Naive B cell (primary cell): ENCODE data around the gene APRT. TPM values are rescaled to one million over a fixed set of nuclear protein-coding genes. Genes with fewer than 3 reads are reported as not detected.
A peak's percentile ranks its signal among the peaks of the same experiment; 100 is the strongest.

ENCODE experiments used
- ATAC-seq, 2 donors: fragments of 150-1000 bp; cut with Tn5 transposase; 2 replicates each; pipeline ENCODE4 v1.10.0; 2021; ENCODE audit warnings: low read depth in 2 of 2, mild to moderate bottlenecking in 2 of 2, moderate library complexity in 2 of 2
- DNase-seq: peaks from one replicate; pipeline ENCODE4 v3.0.0; 2022
- H3K27ac Mint-ChIP-seq, 6 donors: one replicate each; pipeline ENCODE4 v1.8.0; 2020 to 2022; ENCODE audit warnings: mild to moderate bottlenecking in 6 of 6, mixed read lengths in 6 of 6, moderate library complexity in 5 of 6, inconsistent platforms in 2 of 6
- H3K27me3 Mint-ChIP-seq, 3 donors: one replicate each; pipeline ENCODE4 v1.8.0; 2021 to 2022; ENCODE audit warnings: mixed read lengths in 3 of 3, mild to moderate bottlenecking in 1 of 3
- H3K36me3 Mint-ChIP-seq, 2 donors: one replicate each; pipeline ENCODE4 v1.8.0; 2020 to 2022; ENCODE audit warnings: mixed read lengths in 2 of 2, inconsistent platforms in 1 of 2, mild to moderate bottlenecking in 1 of 2
- H3K4me1 Mint-ChIP-seq, 3 donors: one replicate each; pipeline ENCODE4 v1.8.0; 2020 to 2022; ENCODE audit warnings: mixed read lengths in 3 of 3, inconsistent platforms in 1 of 3, mild to moderate bottlenecking in 1 of 3, moderate library complexity in 1 of 3
- H3K4me3 Mint-ChIP-seq, 8 donors: one replicate each; pipeline ENCODE4 v1.8.0; 2020 to 2022; ENCODE audit warnings: mild to moderate bottlenecking in 8 of 8, mixed read lengths in 8 of 8, moderate library complexity in 8 of 8, inconsistent platforms in 2 of 8
- H3K9me3 Mint-ChIP-seq, 7 donors: one replicate each; pipeline ENCODE4 v1.8.0; 2020 to 2022; ENCODE audit warnings: mixed read lengths in 7 of 7, mild to moderate bottlenecking in 5 of 7, inconsistent platforms in 2 of 7, moderate library complexity in 1 of 7
- polyA plus RNA-seq, 6 donors: library from polyadenylated mRNA; unstranded; fragments of 300-500 nt; fragmentation: Illumina TruSeq; gene quantifications; one replicate each; pipeline ENCODE4 v1.2.3, GENCODE V29; 2021; ENCODE audit warnings: low read depth in 6 of 6

Gene APRT
- polyA plus RNA-seq, 6 donors from 2014 or later: 330 to 484 (median 384) TPM

GRCh38 chr16:88813269-88814143, 1.8 kb upstream of the APRT start:
- no peak for DNase-seq
- Mint-ChIP-seq H3K4me3 (peak overlapping the region in 4 of 8 donors; percentile 2 to 82 (median 66)), H3K27me3 (no peaks in the 10 kb centered on the region), H3K9me3 (no peaks in the 10 kb centered on the region), H3K27ac (no peak overlapping the region), H3K4me1 (peaks cover 12 to 35% (median 14%) of the 10 kb centered on the region in 3 donors), H3K36me3 (no peaks in the 10 kb centered on the region)
- ATAC-seq: no peak

GRCh38 chr16:88812513-88813268, 963 bp upstream of the APRT start:
- Mint-ChIP-seq H3K27ac (peak overlapping the region in 3 of 6 donors; percentile 79 to 90 (median 83)), H3K36me3 (no peaks in the 10 kb centered on the region), H3K4me1 (peaks cover 12 to 35% (median 14%) of the 10 kb centered on the region in 3 donors), H3K4me3 (peak overlapping the region; percentile 77 to 98 (median 90)), H3K27me3 (no peaks in the 10 kb centered on the region), H3K9me3 (no peaks in the 10 kb centered on the region)
- ATAC-seq: no peak
- no peak for DNase-seq

DNA sequence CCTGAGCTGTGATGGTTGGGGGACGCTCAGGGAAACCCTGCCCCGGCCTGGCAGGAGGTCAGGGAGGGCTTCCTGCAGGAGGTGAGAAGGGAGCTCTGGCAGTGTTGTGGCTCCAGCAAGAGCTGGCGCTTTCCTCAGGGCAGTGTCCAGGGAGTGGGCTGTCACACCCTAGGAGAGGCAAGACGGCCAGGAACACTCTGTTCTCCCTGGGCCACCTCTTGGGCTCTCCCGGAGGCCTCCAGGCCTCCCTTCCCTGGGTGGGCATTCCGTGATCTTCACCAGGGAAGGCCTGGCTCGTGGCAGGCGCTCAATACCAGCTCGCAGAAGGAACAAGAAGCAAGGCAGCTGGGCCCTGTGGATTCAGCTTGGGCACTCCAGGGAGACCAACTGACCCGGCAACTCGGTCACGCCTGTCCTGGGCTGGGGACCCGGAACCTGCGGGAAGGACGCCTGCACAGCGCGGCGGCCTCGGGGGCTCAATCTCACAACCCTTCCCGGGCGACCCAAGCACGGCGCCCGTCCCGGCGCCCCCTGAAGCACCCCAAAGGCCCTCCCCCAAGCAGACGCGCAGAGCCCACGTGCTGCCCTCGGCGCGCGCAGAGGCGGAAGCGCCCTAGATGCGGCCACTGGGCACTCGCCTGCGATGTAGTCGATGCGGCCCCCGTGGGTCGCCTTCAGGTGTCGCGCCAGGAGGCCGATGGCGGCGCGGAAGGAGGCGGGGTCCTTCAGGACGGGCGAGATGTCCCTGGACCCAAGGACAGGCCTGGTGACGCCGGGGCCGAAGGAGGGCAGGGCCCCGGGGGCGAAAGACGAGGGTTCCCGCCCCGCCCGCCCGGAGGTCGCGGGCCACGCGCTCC, 588 bp downstream of the APRT start:
- peak overlapping the region; percentile 33 to 98 (median 89) for H3K27ac Mint-ChIP-seq
- no peaks in the 10 kb centered on the region for H3K36me3 Mint-ChIP-seq
- peak overlapping the region; percentile 87 to 97 (median 94) for H3K4me3 Mint-ChIP-seq
- no peaks in the 10 kb centered on the region for H3K9me3 Mint-ChIP-seq
- DNase-seq (peak; percentile 66), ATAC-seq (peak; percentile 37)
- H3K4me1 Mint-ChIP-seq: peaks cover 12 to 35% (median 14%) of the 10 kb centered on the region in 3 donors
- no peaks in the 10 kb centered on the region for H3K27me3 Mint-ChIP-seq

- DNase-seq: no peak
- H3K27ac Mint-ChIP-seq: peak overlapping the region in 3 of 6 donors; percentile 89 to 98 (median 90)
- H3K36me3 Mint-ChIP-seq: no peaks in the 10 kb centered on the region
- H3K9me3 Mint-ChIP-seq: no peaks in the 10 kb centered on the region
- peaks cover 12 to 35% (median 14%) of the 10 kb centered on the region in 3 donors for H3K4me1 Mint-ChIP-seq
- H3K27me3 Mint-ChIP-seq: no peaks in the 10 kb centered on the region
- ATAC-seq: no peak
- peak overlapping the region; percentile 87 to 97 (median 94) for H3K4me3 Mint-ChIP-seq
These were observed 1.4 kb downstream of the APRT start for GRCh38 chr16:88810166-88810911.

- no peak overlapping the region for H3K27ac Mint-ChIP-seq
These were observed 2.0 kb downstream of the APRT start for GRCh38 chr16:88809676-88810165.

GRCh38 chr16:88809068-88809675, 2.6 kb downstream of the APRT start:
- no peaks in the 10 kb centered on the region for H3K27me3 Mint-ChIP-seq
- no peaks in the 10 kb centered on the region for H3K36me3 Mint-ChIP-seq
- H3K4me1 Mint-ChIP-seq: peaks cover 12 to 35% (median 16%) of the 10 kb centered on the region in 3 donors
- no peak for ATAC-seq
- H3K4me3 Mint-ChIP-seq: peak overlapping the region in 6 of 8 donors; percentile 20 to 93 (median 26)
- H3K9me3 Mint-ChIP-seq: no peaks in the 10 kb centered on the region
- H3K27ac Mint-ChIP-seq: no peak overlapping the region
- no peak for DNase-seq

More at GRCh38 chr16:88809676-88810165, 2.0 kb downstream of the APRT start:
- Mint-ChIP-seq H3K36me3 (no peaks in the 10 kb centered on the region), H3K9me3 (no peaks in the 10 kb centered on the region), H3K4me1 (peaks cover 12 to 35% (median 14%) of the 10 kb centered on the region in 3 donors), H3K27me3 (no peaks in the 10 kb centered on the region), H3K4me3 (peak overlapping the region in 5 of 8 donors; percentile 72 to 95 (median 93))
- ATAC-seq (no peak), DNase-seq (no peak)

GRCh38 chr16:88807626-88808453, 3.9 kb downstream of the APRT start:
- Mint-ChIP-seq H3K36me3 (no peaks in the 10 kb centered on the region), H3K27ac (peak overlapping the region in 2 of 6 donors; percentile 41 to 69), H3K4me3 (peak overlapping the region in 3 of 8 donors; percentile 25 to 93 (median 29)), H3K27me3 (no peaks in the 10 kb centered on the region), H3K4me1 (peaks cover 14 to 35% (median 17%) of the 10 kb centered on the region in 3 donors), H3K9me3 (no peaks in the 10 kb centered on the region)
- no peak for DNase-seq
- no peak for ATAC-seq

DNA sequence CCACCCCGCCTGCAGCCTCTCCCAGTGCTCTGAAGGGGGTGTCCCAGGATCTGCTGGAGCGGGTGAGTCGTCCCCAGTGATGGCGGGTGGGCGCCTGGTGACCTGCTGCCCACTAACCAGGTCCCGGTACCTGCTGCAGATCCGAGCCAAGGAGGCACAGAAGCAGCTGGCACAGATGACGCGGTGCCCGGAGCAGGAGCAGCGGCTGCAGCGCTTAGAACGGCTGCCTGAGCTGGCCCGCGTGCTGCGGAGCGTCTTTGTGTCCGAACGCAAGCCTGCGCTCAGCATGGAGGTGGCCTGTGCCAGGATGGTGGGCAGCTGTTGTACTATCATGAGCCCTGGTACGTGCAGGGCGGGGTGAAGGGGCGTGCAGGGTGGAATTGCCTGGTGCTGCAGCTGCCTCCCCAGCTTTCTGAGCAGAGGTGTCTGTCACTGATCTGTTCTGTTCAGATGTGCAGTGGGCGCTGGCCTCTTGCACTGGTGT, 4.5 kb downstream of the APRT start:
- no peaks in the 10 kb centered on the region for H3K36me3 Mint-ChIP-seq
- H3K9me3 Mint-ChIP-seq: no peaks in the 10 kb centered on the region
- ATAC-seq (no peak), DNase-seq (no peak)
- H3K4me1 Mint-ChIP-seq: peaks cover 17 to 29% (median 19%) of the 10 kb centered on the region in 3 donors
- no peak overlapping the region for H3K27ac Mint-ChIP-seq
- no peaks in the 10 kb centered on the region for H3K27me3 Mint-ChIP-seq
- peak overlapping the region in 1 of 8 donors; percentile 9 for H3K4me3 Mint-ChIP-seq

DNA sequence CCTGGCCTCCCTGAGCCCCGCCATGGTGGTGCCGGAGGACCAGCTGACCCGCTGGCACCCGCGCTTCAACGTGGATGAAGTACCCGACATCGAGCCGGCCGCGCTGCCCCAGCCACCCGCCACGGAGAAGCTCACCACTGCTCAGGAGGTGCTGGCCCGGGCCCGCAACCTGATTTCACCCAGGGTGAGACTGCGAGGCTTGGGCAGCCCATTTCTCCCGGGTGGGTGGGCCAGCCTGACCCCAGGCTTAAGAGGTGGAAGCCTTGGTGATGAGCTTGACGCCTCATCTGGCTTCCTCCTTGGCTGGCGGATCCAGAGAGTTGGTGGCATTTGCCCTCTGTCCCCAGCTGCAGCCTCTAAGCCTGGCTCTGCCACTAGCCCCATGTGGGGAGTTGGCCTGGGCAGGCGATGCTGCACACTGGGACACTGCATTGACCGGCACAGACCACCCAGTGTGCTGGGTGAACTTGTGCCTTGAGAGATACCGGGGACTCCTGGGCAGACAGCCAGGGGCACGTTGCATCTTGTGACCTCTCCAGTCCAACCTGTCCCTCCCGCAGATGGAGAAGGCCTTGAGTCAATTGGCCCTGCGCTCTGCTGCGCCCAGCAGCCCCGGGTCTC, 5.1 kb downstream of the APRT start:
- Mint-ChIP-seq H3K9me3 (no peaks in the 10 kb centered on the region), H3K36me3 (no peaks in the 10 kb centered on the region), H3K4me3 (peak overlapping the region in 1 of 8 donors; percentile 35), H3K4me1 (peaks cover 15 to 29% (median 21%) of the 10 kb centered on the region in 3 donors), H3K27ac (no peak overlapping the region), H3K27me3 (no peaks in the 10 kb centered on the region)
- DNase-seq (no peak), ATAC-seq (no peak)

DNA sequence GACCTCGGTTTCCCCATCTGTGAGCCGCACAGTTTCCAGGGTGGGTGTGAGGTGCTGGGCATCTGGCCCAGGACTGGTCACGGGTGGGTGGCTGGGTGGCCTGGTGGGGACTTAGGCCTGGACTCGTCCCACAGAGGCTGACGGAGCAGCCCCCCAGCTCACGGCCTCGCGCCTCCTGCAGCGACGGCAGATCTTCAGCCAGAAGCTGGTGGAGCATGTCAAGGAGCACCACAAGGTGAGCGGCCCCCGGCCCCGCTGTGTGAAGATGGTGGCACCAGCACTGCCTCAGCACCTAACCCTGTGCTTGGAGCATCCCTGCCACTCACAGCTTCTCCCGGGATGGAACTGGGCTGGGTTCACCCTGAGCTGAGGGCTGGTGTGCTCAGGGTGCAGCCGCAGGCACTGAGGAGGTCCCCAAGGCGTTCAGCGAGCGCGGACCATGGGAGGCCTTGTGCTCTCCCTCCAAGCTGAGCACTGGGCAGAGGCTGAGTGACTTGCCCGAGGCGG, 5.8 kb downstream of the APRT start:
- Mint-ChIP-seq H3K4me1 (peaks cover 12 to 30% (median 21%) of the 10 kb centered on the region in 3 donors), H3K4me3 (no peak overlapping the region), H3K27me3 (no peaks in the 10 kb centered on the region), H3K27ac (peak overlapping the region in 1 of 6 donors; percentile 54), H3K9me3 (no peaks in the 10 kb centered on the region), H3K36me3 (no peaks in the 10 kb centered on the region)
- DNase-seq (no peak), ATAC-seq (no peak)

DNA sequence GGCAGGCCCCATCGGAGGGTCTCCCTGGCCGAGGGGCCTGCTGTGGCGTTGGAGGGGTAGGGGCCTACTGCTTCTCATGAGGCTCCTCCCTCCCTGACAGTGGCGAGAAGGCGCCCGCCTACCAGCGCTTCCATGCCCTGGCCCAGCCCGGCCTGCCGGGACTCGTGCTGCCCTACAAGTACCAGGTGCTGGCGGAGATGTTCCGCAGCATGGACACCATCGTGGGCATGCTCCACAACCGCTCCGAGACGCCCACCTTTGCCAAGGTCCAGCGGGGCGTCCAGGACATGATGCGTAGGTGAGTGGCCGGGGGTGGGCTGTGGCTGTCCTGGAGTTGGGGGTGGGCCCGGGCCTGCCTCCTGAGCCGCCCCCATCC, 6.4 kb downstream of the APRT start:
- ATAC-seq: no peak
- Mint-ChIP-seq H3K9me3 (no peaks in the 10 kb centered on the region), H3K4me1 (peaks cover 14 to 30% (median 23%) of the 10 kb centered on the region in 3 donors), H3K36me3 (no peaks in the 10 kb centered on the region), H3K27ac (no peak overlapping the region), H3K4me3 (peak overlapping the region in 1 of 8 donors; percentile 9), H3K27me3 (no peaks in the 10 kb centered on the region)
- DNase-seq: no peak
